ENCODE results near the gene SYNPO. TPM values are rescaled to one million over a fixed set of nuclear protein-coding genes. Genes with fewer than 3 reads are reported as not detected.

SYNPO gene
- total RNA-seq, 1 experiment from 2014 or later: 1.2 TPM

GRCh38 chr5:150661821-150662596 is 21.5 kb downstream of the SYNPO start:
- no peak for DNase-seq (ENCODE audit: low read depth)
- in situ Hi-C loops (cut with HindIII; ENCODE audit: low pct_unique_long_range_greater_than_20kb, low sequenced_read_pairs): no loop called here

GRCh38 chr5:150662731-150663516 is 22.5 kb downstream of the SYNPO start:
- in situ Hi-C loops (cut with HindIII; ENCODE audit: low pct_unique_long_range_greater_than_20kb, low sequenced_read_pairs): no loop called here
- no peak for DNase-seq (ENCODE audit: low read depth)

- in situ Hi-C loops (cut with HindIII; ENCODE audit: low pct_unique_long_range_greater_than_20kb, low sequenced_read_pairs): no loop called here
- no peak for DNase-seq (ENCODE audit: low read depth)
Observed at GRCh38 chr5:150663936-150664335, 23.5 kb downstream of the SYNPO start.

- DNase-seq (ENCODE audit: low read depth): no peak
- in situ Hi-C loops (cut with HindIII; ENCODE audit: low pct_unique_long_range_greater_than_20kb, low sequenced_read_pairs): no loop called here
Observed at GRCh38 chr5:150665044-150665443, 24.6 kb downstream of the SYNPO start.

- in situ Hi-C loops (cut with HindIII; ENCODE audit: low pct_unique_long_range_greater_than_20kb, low sequenced_read_pairs): no loop called here
Observed at GRCh38 chr5:150670275-150670947, 30.0 kb downstream of the SYNPO start.

GRCh38 chr5:150670948-150671310 is 30.5 kb downstream of the SYNPO start:
- in situ Hi-C loops (cut with HindIII; ENCODE audit: low pct_unique_long_range_greater_than_20kb, low sequenced_read_pairs): no loop called here
- DNase-seq (ENCODE audit: low read depth): no peak

More at GRCh38 chr5:150670275-150670947, 30.0 kb downstream of the SYNPO start:
- no peak for DNase-seq (ENCODE audit: low read depth)

GRCh38 chr5:150671509-150672236 is 31.2 kb downstream of the SYNPO start:
- in situ Hi-C loops (cut with HindIII; ENCODE audit: low pct_unique_long_range_greater_than_20kb, low sequenced_read_pairs): no loop called here
- no peak for DNase-seq (ENCODE audit: low read depth)

GRCh38 chr5:150672237-150672883 is 31.9 kb downstream of the SYNPO start:
- in situ Hi-C loops (cut with HindIII; ENCODE audit: low pct_unique_long_range_greater_than_20kb, low sequenced_read_pairs): no loop called here
- DNase-seq (ENCODE audit: low read depth): no peak

GRCh38 chr5:150672884-150673275 is 32.4 kb downstream of the SYNPO start:
- in situ Hi-C loops (cut with HindIII; ENCODE audit: low pct_unique_long_range_greater_than_20kb, low sequenced_read_pairs): no loop called here

GRCh38 chr5:150674341-150674821 is 33.9 kb downstream of the SYNPO start:
- in situ Hi-C loops (cut with HindIII; ENCODE audit: low pct_unique_long_range_greater_than_20kb, low sequenced_read_pairs): no loop called here
- no peak for DNase-seq (ENCODE audit: low read depth)

More at GRCh38 chr5:150672884-150673275, 32.4 kb downstream of the SYNPO start:
- no peak for DNase-seq (ENCODE audit: low read depth)

GRCh38 chr5:150675069-150675468 is 34.6 kb downstream of the SYNPO start:
- in situ Hi-C loops (cut with HindIII; ENCODE audit: low pct_unique_long_range_greater_than_20kb, low sequenced_read_pairs): no loop called here
- DNase-seq (ENCODE audit: low read depth): no peak

- in situ Hi-C loops (cut with HindIII; ENCODE audit: low pct_unique_long_range_greater_than_20kb, low sequenced_read_pairs): no loop called here
- DNase-seq (ENCODE audit: low read depth): no peak
Observed at GRCh38 chr5:150676578-150676977, 36.1 kb downstream of the SYNPO start.

- DNase-seq (ENCODE audit: low read depth): no peak
- in situ Hi-C loops (cut with HindIII; ENCODE audit: low pct_unique_long_range_greater_than_20kb, low sequenced_read_pairs): no loop called here
Observed at GRCh38 chr5:150689120-150689519, 48.7 kb downstream of the SYNPO start.

GRCh38 chr5:150690760-150691159 is 50.3 kb downstream of the SYNPO start:
- DNase-seq (ENCODE audit: low read depth): no peak
- in situ Hi-C loops (cut with HindIII; ENCODE audit: low pct_unique_long_range_greater_than_20kb, low sequenced_read_pairs): no loop called here

- in situ Hi-C loops (cut with HindIII; ENCODE audit: low pct_unique_long_range_greater_than_20kb, low sequenced_read_pairs): no loop called here
- DNase-seq (ENCODE audit: low read depth): no peak
Observed at GRCh38 chr5:150692276-150692675, 51.8 kb downstream of the SYNPO start.

GRCh38 chr5:150694612-150695011 is 54.2 kb downstream of the SYNPO start:
- in situ Hi-C loops (cut with HindIII; ENCODE audit: low pct_unique_long_range_greater_than_20kb, low sequenced_read_pairs): no loop called here
- peak; percentile 14 for DNase-seq (ENCODE audit: low read depth)

GRCh38 chr5:150700246-150700593 is 59.8 kb downstream of the SYNPO start:
- in situ Hi-C loops (cut with HindIII; ENCODE audit: low pct_unique_long_range_greater_than_20kb, low sequenced_read_pairs): no loop called here
- DNase-seq (ENCODE audit: low read depth): no peak
